ENCODE results near the gene PLEKHH3. TPM values are rescaled to one million over a fixed set of nuclear protein-coding genes. Genes with fewer than 3 reads are reported as not detected.

The PLEKHH3 gene
- polyA plus RNA-seq, 1 of the 3 experiments (the other 2 are of a cell fraction), result 12.8 TPM

DNA sequence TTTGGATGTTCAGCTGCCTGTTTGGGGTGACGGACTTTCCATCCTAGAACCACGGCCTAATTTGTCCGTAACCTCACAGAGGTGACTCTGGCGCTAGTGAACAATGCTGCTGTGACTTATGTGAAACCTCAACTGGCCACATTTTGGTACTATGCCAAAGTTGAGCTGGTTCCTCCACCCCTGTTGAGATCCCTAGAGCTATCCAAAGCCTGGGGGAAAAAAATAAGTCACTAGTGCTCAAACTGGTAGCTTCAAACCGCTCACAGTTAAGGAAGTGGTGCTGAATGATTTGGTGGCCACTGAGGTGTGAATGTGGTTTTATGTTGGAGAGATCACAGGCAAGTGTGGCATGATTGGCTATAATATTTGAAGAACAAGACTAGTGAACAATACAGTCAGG is 29.0 kb downstream of the PLEKHH3 start:
- TF ChIP-seq GABPA (IDR thresholded peaks at IDR 0.05; ENCODE audit: low read depth) (no peak), RFX5 (IDR thresholded peaks at IDR 0.05; ENCODE audit: low read length) (no peak), TAF1 (IDR thresholded peaks at IDR 0.05; ENCODE audit: borderline replicate concordance, low read depth, low read length) (no peak), MEF2A (IDR thresholded peaks at IDR 0.05; ENCODE audit: borderline replicate concordance, low read depth) (no peak), POLR2AphosphoS5 (IDR thresholded peaks at IDR 0.05; ENCODE audit: low read depth, low read length) (no peak), ELF1 (IDR thresholded peaks at IDR 0.05) (no peak), TCF12 (IDR thresholded peaks at IDR 0.05) (no peak), RCOR1 (IDR thresholded peaks at IDR 0.05; ENCODE audit: low read length) (no peak), SMC3 (IDR thresholded peaks at IDR 0.05; ENCODE audit: low read depth, low read length) (no peak), FOXJ3 (CRISPR knock-in tag; IDR thresholded peaks at IDR 0.05) (no peak), NRF1 (IDR thresholded peaks at IDR 0.05; ENCODE audit: low read depth, low read length) (no peak), MXI1 (IDR thresholded peaks at IDR 0.05; ENCODE audit: low read depth, low read length) (no peak), CHD2 (IDR thresholded peaks at IDR 0.05; ENCODE audit: low read length, partially characterized antibody) (no peak), SIN3A (IDR thresholded peaks at IDR 0.05; ENCODE audit: borderline replicate concordance, low read depth, low read length) (no peak), EZH2phosphoT487 (IDR thresholded peaks at IDR 0.05; ENCODE audit: borderline replicate concordance, low read depth) (no peak)
- TF ChIP-seq, protein P1, sequence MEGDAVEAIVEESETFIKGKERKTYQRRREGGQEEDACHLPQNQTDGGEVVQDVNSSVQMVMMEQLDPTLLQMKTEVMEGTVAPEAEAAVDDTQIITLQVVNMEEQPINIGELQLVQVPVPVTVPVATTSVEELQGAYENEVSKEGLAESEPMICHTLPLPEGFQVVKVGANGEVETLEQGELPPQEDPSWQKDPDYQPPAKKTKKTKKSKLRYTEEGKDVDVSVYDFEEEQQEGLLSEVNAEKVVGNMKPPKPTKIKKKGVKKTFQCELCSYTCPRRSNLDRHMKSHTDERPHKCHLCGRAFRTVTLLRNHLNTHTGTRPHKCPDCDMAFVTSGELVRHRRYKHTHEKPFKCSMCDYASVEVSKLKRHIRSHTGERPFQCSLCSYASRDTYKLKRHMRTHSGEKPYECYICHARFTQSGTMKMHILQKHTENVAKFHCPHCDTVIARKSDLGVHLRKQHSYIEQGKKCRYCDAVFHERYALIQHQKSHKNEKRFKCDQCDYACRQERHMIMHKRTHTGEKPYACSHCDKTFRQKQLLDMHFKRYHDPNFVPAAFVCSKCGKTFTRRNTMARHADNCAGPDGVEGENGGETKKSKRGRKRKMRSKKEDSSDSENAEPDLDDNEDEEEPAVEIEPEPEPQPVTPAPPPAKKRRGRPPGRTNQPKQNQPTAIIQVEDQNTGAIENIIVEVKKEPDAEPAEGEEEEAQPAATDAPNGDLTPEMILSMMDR (IDR thresholded peaks at IDR 0.05), result no peak
- TF ChIP-seq, protein P2, sequence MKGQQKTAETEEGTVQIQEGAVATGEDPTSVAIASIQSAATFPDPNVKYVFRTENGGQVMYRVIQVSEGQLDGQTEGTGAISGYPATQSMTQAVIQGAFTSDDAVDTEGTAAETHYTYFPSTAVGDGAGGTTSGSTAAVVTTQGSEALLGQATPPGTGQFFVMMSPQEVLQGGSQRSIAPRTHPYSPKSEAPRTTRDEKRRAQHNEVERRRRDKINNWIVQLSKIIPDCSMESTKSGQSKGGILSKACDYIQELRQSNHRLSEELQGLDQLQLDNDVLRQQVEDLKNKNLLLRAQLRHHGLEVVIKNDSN (IDR thresholded peaks at IDR 0.05; ENCODE audit: borderline replicate concordance, low read depth), result no peak
- TF ChIP-seq, protein P3, sequence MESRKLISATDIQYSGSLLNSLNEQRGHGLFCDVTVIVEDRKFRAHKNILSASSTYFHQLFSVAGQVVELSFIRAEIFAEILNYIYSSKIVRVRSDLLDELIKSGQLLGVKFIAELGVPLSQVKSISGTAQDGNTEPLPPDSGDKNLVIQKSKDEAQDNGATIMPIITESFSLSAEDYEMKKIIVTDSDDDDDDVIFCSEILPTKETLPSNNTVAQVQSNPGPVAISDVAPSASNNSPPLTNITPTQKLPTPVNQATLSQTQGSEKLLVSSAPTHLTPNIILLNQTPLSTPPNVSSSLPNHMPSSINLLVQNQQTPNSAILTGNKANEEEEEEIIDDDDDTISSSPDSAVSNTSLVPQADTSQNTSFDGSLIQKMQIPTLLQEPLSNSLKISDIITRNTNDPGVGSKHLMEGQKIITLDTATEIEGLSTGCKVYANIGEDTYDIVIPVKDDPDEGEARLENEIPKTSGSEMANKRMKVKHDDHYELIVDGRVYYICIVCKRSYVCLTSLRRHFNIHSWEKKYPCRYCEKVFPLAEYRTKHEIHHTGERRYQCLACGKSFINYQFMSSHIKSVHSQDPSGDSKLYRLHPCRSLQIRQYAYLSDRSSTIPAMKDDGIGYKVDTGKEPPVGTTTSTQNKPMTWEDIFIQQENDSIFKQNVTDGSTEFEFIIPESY (IDR thresholded peaks at IDR 0.05; ENCODE audit: borderline replicate concordance, low read depth), result no peak
- Histone ChIP-seq H3K4me3 (ENCODE audit: low read depth in 2 of 2, low read length in 1 of 2) (no peak overlapping the region), H3F3A (replicated peaks; ENCODE audit: insufficient read depth) (peaks cover 2% of the 10 kb centered on the region), H3K79me2 (ENCODE audit: insufficient read depth) (no peaks in the 10 kb centered on the region), H3K4me2 (no peak overlapping the region), H3K27me3 (ENCODE audit: insufficient read depth) (no peaks in the 10 kb centered on the region), H3K36me3 (replicated peaks in 1 of 2; ENCODE audit: control insufficient read depth in 1 of 2, insufficient read depth in 2 of 2, low read length in 1 of 2) (no peaks in the 10 kb centered on the region), H3K9ac (no peak overlapping the region), H3K9me3 (no peaks in the 10 kb centered on the region), H3K4me1 (ENCODE audit: control insufficient read depth in 1 of 2, insufficient read depth in 2 of 2, low read depth in 1 of 2, low read length in 1 of 2) (no peaks in the 10 kb centered on the region), H2AFZ (ENCODE audit: low read depth) (no peak overlapping the region), H3K27ac (ENCODE audit: low read depth in 2 of 2, low read length in 1 of 2) (no peak overlapping the region), H4K20me1 (ENCODE audit: insufficient read depth) (no peaks in the 10 kb centered on the region), H3K9me2 (no peaks in the 10 kb centered on the region)
- 92% methylated on average over 5 of the region's 5 CpGs for WGBS (ENCODE audit: low lambda C conversion rate)
- ChIA-PET CTCF (interaction anchor here (1.0 to 1.6 kb wide), 2 partner anchors 19 to 33 kb away, joined by 3 to 5 read pairs; no protein-coding TSS in a partner anchor), POLR2A (no interaction called here)
- DNase-seq, result no peak
